ENCODE data around the gene TRABD2B.

TRABD2B gene

GRCh38 chr1:47727051-47727696 is 270.0 kb downstream of the TRABD2B start:
- TF ChIP-seq RAD21 (IDR thresholded peaks at IDR 0.05; ENCODE audit: low read depth) (no peak), EGR1 (IDR thresholded peaks at IDR 0.05) (no peak), NFIC (IDR thresholded peaks at IDR 0.05) (no peak), CEBPB (IDR thresholded peaks at IDR 0.05) (no peak), ZBTB7A (IDR thresholded peaks at IDR 0.05; ENCODE audit: low read depth) (no peak), TCF12 (IDR thresholded peaks at IDR 0.05; ENCODE audit: low read depth) (no peak), USF1 (IDR thresholded peaks at IDR 0.05) (no peak), FOXM1 (IDR thresholded peaks at IDR 0.05; ENCODE audit: borderline replicate concordance, low read depth) (no peak), REST (IDR thresholded peaks at IDR 0.05; ENCODE audit: low read depth) (no peak), EP300 (IDR thresholded peaks at IDR 0.05; ENCODE audit: borderline replicate concordance) (no peak), MAX (IDR thresholded peaks at IDR 0.05) (no peak), YY1 (IDR thresholded peaks at IDR 0.05; ENCODE audit: low read depth) (no peak), TEAD4 (IDR thresholded peaks at IDR 0.05) (no peak), CREB1 (IDR thresholded peaks at IDR 0.05; ENCODE audit: low read depth) (no peak), TAF1 (IDR thresholded peaks at IDR 0.05; ENCODE audit: low read depth) (no peak)

GRCh38 chr1:47725992-47726855 is 271.0 kb downstream of the TRABD2B start:
- TF ChIP-seq MAX (IDR thresholded peaks at IDR 0.05) (no peak), USF1 (IDR thresholded peaks at IDR 0.05) (no peak), REST (IDR thresholded peaks at IDR 0.05; ENCODE audit: low read depth) (no peak), RAD21 (IDR thresholded peaks at IDR 0.05; ENCODE audit: low read depth) (peak; percentile 83), FOXM1 (IDR thresholded peaks at IDR 0.05; ENCODE audit: borderline replicate concordance, low read depth) (no peak), ZBTB7A (IDR thresholded peaks at IDR 0.05; ENCODE audit: low read depth) (no peak)

- TF ChIP-seq EP300 (IDR thresholded peaks at IDR 0.05; ENCODE audit: borderline replicate concordance) (no peak), CREB1 (IDR thresholded peaks at IDR 0.05; ENCODE audit: low read depth) (no peak), TAF1 (IDR thresholded peaks at IDR 0.05; ENCODE audit: low read depth) (no peak), REST (IDR thresholded peaks at IDR 0.05; ENCODE audit: low read depth) (no peak), TEAD4 (IDR thresholded peaks at IDR 0.05) (no peak), NFIC (IDR thresholded peaks at IDR 0.05) (no peak), CEBPB (IDR thresholded peaks at IDR 0.05) (no peak)
Observed at GRCh38 chr1:47725511-47725991, 271.6 kb downstream of the TRABD2B start.

- TF ChIP-seq NFIC (IDR thresholded peaks at IDR 0.05) = no peak
- TF ChIP-seq EP300 (IDR thresholded peaks at IDR 0.05; ENCODE audit: borderline replicate concordance) = no peak
- TF ChIP-seq TAF1 (IDR thresholded peaks at IDR 0.05; ENCODE audit: low read depth) = no peak
- no peak for TF ChIP-seq TEAD4 (IDR thresholded peaks at IDR 0.05)
- no peak for TF ChIP-seq MAX (IDR thresholded peaks at IDR 0.05)
- no peak for TF ChIP-seq USF1 (IDR thresholded peaks at IDR 0.05)
- no peak for TF ChIP-seq EGR1 (IDR thresholded peaks at IDR 0.05)
- no peak for TF ChIP-seq RAD21 (IDR thresholded peaks at IDR 0.05; ENCODE audit: low read depth)
- no peak for TF ChIP-seq TCF12 (IDR thresholded peaks at IDR 0.05; ENCODE audit: low read depth)
- TF ChIP-seq YY1 (IDR thresholded peaks at IDR 0.05; ENCODE audit: low read depth) = no peak
- TF ChIP-seq CREB1 (IDR thresholded peaks at IDR 0.05; ENCODE audit: low read depth) = no peak
- no peak for TF ChIP-seq CEBPB (IDR thresholded peaks at IDR 0.05)
- TF ChIP-seq ZBTB7A (IDR thresholded peaks at IDR 0.05; ENCODE audit: low read depth) = no peak
- no peak for TF ChIP-seq REST (IDR thresholded peaks at IDR 0.05; ENCODE audit: low read depth)
- no peak for TF ChIP-seq FOXM1 (IDR thresholded peaks at IDR 0.05; ENCODE audit: borderline replicate concordance, low read depth)
Observed at GRCh38 chr1:47725000-47725473, 272.1 kb downstream of the TRABD2B start.
